ENCODE results near the gene TMA7. TPM values are rescaled to one million over a fixed set of nuclear protein-coding genes. Genes with fewer than 3 reads are reported as not detected.

Gene TMA7
- polyA plus RNA-seq, 1 donor: 160 TPM

- DNase-seq (ENCODE audit: low read depth): no peak
Measured at GRCh38 chr3:48422681-48423080, 17.4 kb upstream of the TMA7 start.

DNA sequence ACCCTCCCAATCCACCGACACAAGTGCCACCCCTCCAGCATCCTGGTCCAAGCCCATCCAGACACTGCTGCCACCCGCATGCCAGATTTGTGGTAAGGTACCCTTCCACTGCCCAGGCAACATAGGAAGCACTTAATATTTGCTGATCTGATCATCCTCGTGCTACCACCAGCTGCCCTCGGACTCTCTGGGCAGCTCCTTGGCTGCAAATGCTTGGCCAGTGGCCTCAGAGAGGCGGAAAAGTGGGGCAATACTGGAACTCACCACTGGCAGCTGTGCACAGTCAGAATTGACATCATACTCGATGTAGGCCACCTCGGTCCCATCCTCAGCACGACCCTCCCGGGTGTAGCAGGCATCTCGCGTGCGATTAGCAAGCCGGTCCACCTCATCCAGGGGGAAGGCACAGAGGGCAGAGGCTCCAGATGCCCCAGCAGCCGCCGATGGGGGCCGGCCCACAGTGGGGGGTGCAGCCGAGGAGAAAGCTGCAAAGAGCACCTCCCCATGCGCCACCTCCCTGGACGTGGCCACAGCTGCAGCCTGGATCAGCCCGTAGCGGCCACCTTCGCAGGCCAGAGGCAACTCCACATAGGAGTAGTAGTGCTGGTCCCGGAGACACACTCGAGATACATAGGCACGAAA lies 16.7 kb upstream of the TMA7 start:
- DNase-seq (ENCODE audit: low read depth): no peak

DNA sequence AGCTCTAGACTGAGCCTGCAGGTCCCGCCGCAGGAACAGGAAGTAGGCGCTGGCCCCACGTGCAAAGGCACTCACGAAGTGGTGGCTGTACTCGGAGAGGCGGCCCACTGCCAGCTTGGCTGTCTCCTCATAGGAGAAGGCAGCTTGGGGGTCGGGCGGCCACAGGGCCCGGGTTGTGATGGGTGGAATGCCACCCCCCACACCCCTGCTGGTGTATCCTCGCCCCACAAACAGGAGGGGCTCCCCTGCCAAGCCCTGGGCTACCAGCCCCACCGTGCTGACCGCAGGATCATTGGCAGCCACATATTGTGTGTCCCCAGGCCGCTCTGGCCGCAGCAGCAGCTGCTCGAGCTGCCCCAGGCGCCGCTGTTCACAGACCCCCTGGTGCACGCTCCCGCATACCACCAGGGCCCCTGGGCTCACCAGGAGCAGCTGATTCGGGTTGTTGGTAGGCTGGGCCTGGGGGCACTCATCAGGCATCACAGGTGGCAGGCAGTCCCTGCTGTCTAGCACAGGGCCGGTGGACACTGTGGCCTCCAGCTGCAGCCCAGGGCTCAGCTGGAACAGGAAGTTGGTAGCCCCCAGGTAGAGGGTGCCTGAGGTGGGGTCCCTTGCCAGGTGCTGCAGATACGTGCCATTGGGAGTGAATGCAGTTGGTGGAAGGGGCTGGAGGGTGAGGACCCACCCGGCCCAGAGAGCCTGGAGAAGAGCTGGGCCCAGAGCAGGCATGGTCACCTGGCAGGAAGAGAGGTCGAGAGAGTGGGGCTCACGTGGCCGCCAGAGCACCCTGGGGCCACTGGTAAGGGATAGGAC lies 16.0 kb upstream of the TMA7 start:
- no peak for DNase-seq (ENCODE audit: low read depth)

DNA sequence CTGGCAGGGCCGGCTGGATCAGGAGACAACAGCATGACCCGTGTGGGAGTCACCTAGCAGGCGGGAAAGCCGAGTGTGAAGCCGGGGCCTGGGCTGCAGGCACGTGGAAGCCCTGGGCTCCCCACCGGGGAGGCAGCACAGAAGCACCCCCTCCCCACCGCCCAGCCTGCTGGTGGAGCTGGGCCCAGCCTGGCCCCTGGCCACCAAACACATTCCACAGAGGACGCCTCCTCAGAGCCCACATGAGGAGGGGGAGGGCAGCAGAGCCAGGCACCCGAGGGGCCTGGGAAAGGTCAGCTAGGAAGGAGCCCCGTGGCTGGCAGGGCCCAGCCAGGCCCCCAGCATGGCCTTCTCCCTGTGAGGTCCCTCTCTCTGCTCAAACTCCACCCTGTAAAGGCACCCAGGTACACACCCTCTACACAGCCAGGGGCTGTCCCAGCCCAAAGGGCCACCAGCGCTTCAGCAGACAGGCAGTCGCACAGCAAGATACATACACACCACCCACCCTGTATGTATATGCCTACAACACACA lies 14.7 kb upstream of the TMA7 start:
- DNase-seq (ENCODE audit: low read depth): no peak

DNA sequence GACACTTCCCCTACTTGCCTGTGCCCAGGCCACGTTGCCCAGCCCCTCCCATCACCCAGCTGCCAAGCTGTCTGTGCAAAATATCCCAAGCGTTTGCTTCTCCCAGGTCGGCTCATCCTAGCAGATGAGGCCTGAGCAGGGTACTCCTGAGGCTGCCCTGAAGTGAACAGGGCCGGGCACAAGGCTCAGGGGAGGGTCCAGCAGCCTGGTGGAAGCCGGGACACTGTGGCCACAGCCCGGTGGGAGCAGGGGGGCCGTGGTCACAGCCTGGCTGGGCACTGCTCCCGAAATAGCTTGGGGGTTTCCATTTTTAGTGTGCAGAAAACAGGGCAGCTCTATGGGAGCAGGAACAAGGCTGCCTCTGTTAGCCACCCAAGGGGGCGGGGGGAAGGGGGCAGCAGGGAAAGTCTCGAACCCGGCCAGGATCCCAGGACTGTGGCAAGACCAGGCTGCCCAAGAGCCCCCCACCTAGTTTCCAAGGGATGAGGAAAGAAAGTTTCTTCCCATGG lies 13.6 kb upstream of the TMA7 start:
- DNase-seq (ENCODE audit: low read depth): no peak

- DNase-seq (ENCODE audit: low read depth): no peak
Measured at GRCh38 chr3:48426944-48427629, 13.0 kb upstream of the TMA7 start.

DNA sequence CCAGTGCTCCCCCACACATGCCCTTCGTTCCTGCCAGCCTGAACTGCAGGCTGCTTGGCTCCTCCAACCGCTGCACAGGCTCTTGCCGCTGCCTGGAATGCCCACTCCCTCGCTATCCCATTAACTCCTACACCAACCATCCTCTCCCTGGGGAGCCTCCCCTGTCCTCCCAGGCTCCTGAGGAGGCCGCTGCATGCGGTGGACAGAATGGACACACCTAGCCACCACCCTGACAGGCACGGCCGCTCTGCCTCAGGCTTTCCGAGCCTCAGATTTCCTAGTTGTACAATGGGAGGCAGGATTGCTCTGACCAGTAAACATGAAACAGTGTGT lies 12.5 kb upstream of the TMA7 start:
- no peak for DNase-seq (ENCODE audit: low read depth)

- DNase-seq (ENCODE audit: low read depth): no peak
Measured at GRCh38 chr3:48428088-48428571, 11.9 kb upstream of the TMA7 start.

DNA sequence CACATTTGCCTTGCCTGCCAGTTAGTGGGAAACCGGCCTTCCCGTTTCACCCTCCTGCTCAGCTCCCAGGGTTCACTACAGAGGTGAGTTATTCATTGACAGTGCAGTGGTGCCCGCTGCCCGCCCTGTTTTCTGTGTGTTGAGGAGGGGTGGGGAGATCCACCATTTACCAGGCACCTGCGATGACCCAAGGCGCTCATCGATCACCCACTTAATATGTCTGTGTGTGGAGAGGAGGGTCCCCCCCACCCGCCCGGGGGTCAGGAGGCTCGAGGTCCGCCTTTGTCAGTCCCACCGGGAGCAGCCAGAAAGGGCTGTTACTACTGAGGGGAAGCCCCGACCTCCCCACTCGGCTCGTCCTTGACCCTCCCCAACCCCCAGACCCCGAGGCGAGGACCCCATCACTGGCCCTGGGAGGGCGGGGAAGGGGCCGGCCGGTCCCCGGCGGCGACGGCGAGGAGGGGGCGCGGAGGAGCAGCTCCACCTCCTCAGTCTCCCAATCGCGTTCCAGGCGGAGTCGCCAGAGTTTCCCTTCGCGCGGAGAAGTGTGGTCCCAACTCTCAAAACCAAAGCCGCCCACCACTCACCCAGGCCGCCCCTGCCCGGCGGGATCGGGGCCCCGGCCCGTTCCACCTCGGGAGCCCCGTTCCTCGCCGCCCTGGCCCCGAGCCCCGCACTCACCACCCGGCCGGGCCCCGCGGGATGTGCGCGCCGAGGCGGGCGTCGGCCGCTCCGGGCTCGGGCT lies 11.3 kb upstream of the TMA7 start:
- no peak for DNase-seq (ENCODE audit: low read depth)

DNA sequence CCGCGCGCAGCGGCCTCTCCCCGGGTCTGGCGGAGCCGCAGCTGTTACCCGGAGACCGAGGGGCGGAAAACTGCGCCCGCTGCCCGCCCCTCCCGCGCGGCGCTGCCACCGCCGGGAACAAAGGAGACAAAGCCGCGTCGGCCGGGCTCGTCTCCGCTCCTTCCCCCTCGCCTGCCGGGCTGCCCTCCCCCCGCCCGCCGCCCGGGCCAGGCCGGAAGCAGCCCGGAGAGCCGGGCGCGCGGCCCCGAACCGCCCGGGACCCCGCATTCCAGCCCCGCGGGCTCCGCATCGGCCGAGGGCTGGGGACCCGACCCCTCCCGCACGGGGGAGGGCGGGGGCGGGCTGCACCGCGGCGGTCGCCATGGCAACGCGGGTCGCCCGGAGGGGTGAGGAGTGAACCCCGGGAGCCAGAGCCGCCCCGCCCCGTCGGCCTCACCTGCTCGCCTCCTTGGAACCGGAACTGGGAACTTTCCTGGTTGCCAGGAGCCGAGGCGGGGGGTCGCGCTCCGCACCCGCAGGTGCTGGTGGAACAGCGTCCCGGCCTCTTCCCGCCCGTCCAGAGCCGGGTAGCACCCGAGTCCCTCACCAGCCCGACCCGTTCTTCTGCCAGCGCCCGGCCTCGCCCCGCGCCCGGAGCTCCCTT lies 10.6 kb upstream of the TMA7 start:
- DNase-seq (ENCODE audit: low read depth): no peak

DNA sequence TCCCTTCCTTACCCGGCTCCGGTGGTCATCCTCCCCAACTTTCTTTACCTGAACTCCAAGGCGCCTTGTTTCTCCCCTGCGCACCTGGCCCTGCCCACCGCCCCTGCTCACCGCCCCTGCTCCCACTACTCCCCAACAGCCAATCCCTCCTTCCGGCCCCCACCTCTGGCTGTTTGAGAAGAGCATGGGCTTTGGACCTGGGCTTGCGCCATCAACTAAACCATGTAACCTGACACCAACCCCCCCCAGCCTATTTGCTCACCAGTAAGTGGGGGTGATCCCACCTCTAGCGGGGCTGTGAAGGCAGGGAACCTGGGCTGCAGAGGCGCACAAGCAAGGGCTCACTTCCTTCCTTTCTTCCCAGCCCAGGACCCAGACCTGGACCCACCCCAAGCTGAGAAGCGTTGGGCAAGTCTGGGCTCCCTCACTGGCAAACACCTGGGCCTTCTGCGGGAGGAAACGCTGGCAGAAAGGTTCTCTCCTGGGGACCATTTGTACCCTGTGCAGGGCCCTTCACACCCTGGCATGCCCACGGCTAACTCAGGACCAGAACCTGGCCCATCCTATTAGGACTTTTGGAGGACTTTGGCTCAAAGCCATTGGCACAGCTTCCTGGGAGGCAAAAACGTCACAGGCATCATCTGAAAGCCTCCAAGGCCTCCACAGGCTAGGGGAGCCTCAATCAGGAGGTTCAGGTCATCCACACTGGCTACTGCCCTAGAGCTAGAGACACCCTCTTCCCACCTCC lies 9.9 kb upstream of the TMA7 start, which contains the start of gene PLXNB1:
Gene PLXNB1 (minus strand): TSS at position 127 of the 748 bp plus-strand sequence. CDS start 5,475 bp downstream, outside the sequence.
- no peak for DNase-seq (ENCODE audit: low read depth)

DNA sequence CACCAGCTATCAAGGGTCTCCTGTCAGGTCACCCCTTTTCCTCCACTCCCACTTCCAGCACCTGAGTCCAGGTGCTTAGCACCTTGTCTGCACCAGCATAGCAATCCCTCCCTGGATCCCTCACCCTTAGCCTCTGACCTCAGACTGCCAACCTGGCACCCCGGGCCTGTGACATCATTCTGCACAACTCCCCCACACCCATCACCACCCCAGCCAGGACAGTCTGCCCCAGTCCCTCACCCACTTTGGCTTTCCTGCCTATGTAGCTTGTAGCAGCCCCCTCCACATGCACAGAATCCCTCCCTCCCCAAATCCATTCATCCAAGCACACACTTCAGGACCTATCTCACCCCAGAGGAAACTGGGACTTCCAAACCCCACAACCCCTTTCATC lies 9.4 kb upstream of the TMA7 start:
- DNase-seq (ENCODE audit: low read depth): no peak

- no peak for DNase-seq (ENCODE audit: low read depth)
Measured at GRCh38 chr3:48431224-48432029, 8.6 kb upstream of the TMA7 start.

DNA sequence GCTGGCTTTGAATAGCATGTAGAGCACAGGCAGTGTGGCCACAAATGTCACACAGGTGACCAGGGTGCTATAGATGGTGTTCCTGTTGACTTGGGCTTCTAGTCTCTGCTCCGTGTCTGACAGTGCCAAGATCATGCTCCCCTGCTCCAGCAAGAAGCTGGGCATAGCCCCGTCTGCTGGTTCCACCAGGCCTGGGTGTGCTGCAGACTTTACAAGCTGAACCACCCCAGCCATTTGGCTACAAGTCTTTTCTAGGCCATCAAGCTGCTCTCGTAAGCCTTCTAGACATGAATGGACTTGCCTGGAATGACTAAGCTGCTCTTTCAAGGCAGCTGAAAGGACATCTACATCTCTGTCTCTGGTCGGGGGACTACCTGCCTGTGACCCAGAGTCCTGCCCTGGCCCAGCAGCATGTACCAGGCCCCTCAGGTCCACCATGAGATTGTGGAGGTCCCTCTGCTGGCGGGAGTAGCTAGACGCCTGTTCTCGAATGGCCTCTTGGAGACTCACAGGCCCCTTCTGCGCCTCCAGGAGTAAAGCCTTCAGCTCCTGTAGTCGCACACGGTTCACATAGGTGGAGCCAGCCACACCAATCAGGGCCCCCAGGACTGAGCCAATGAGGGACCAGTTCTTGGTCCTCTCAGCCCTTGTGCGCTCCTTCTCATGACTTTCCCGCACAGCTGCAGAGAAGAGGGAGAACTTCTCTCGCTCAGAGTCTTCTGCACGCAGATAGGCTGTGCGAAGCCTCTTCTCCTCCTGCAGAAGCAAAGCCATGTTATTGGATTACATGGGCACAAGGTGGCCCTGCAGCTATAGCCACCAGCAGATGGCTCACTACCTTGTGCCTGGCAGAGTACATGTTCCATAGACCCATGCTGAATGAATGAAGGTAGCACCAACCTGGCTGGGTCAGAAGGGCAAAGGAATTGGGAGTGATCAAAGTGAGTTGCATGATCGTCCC lies 7.4 kb upstream of the TMA7 start:
- no peak for DNase-seq (ENCODE audit: low read depth)

- no peak for DNase-seq (ENCODE audit: low read depth)
Measured at GRCh38 chr3:48433472-48434118, 6.5 kb upstream of the TMA7 start.

- DNase-seq (ENCODE audit: low read depth): no peak
Measured at GRCh38 chr3:48434591-48435222, 5.3 kb upstream of the TMA7 start.

GRCh38 chr3:48435223-48435595 lies 4.8 kb upstream of the TMA7 start:
- no peak for DNase-seq (ENCODE audit: low read depth)

Measured in forelimb muscle (tissue), 1 donor.